Activated gamma-delta T cell treated with Interleukin-2 at 50 U/mL for 16 hours (primary cell): Measurements from ENCODE around the gene COL4A2.
"Not testable (repeated sequence)": the region's sequence is repeated elsewhere in the genome, so short reads cannot be mapped to it uniquely, and the experiment has no call there.

ENCODE experiments used
- DNase-seq: peaks from one replicate; pipeline ENCODE4 v3.0.0-alpha.2; 2020

COL4A2 gene

GRCh38 chr13:110479648-110480047 is 172.6 kb downstream of the COL4A2 start:
- no peak for DNase-seq

- DNase-seq: no peak
These were observed 173.1 kb downstream of the COL4A2 start for GRCh38 chr13:110480161-110480560.

- no peak for DNase-seq
These were observed 176.4 kb downstream of the COL4A2 start for GRCh38 chr13:110483386-110483968.

- DNase-seq: no peak
These were observed 177.4 kb downstream of the COL4A2 start for GRCh38 chr13:110484290-110485048.

GRCh38 chr13:110485604-110486003 is 178.5 kb downstream of the COL4A2 start:
- DNase-seq: no peak

- DNase-seq: no peak
These were observed 179.1 kb downstream of the COL4A2 start for GRCh38 chr13:110486061-110486715.

- not testable (repeated sequence) for DNase-seq
These were observed 179.8 kb downstream of the COL4A2 start for GRCh38 chr13:110486880-110487279.

- no peak for DNase-seq
These were observed 183.1 kb downstream of the COL4A2 start for GRCh38 chr13:110490009-110490770.

- no peak for DNase-seq
These were observed 185.0 kb downstream of the COL4A2 start for GRCh38 chr13:110491869-110492678.

GRCh38 chr13:110492679-110493593 is 185.9 kb downstream of the COL4A2 start:
- DNase-seq: no peak

GRCh38 chr13:110493613-110494012 is 186.5 kb downstream of the COL4A2 start:
- no peak for DNase-seq

GRCh38 chr13:110495376-110495775 is 188.3 kb downstream of the COL4A2 start:
- no peak for DNase-seq

- no peak for DNase-seq
These were observed 188.8 kb downstream of the COL4A2 start for GRCh38 chr13:110495881-110496280.

GRCh38 chr13:110496281-110496680 is 189.2 kb downstream of the COL4A2 start:
- no peak for DNase-seq

- no peak for DNase-seq
These were observed 189.9 kb downstream of the COL4A2 start for GRCh38 chr13:110497003-110497402.

- not testable (repeated sequence) for DNase-seq
These were observed 190.8 kb downstream of the COL4A2 start for GRCh38 chr13:110497896-110498295.

GRCh38 chr13:110498327-110498726 is 191.2 kb downstream of the COL4A2 start:
- no peak for DNase-seq

- no peak for DNase-seq
These were observed 191.7 kb downstream of the COL4A2 start for GRCh38 chr13:110498765-110499164.

GRCh38 chr13:110499621-110500281 is 192.7 kb downstream of the COL4A2 start:
- no peak for DNase-seq

- no peak for DNase-seq
These were observed 193.3 kb downstream of the COL4A2 start for GRCh38 chr13:110500341-110500740.

- no peak for DNase-seq
These were observed 194.1 kb downstream of the COL4A2 start for GRCh38 chr13:110501188-110501587.
